HG02571 (cell line): ENCODE data around the gene RAD51AP2.
A peak's percentile ranks its signal among the peaks of the same experiment; 100 is the strongest.
"Not testable (repeated sequence)": the region's sequence is repeated elsewhere in the genome, so short reads cannot be mapped to it uniquely, and the experiment has no call there.

Experiments
- ATAC-seq: cut with Tn5 transposase; IDR thresholded peaks from one replicate; pipeline ENCODE4 v1.9.1; 2021; ENCODE audit warnings: mild to moderate bottlenecking, moderate library complexity; ENCODE audit not compliant: unreplicated experiment

The RAD51AP2 gene

GRCh38 chr2:17518212-17519154, at the start of gene RAD51AP2:
RAD51AP2 (minus strand) TSS chr2:17518440; CDS start chr2:17518415, 25 bp downstream.
- ATAC-seq: peak; percentile 94

GRCh38 chr2:17565726-17566125, 47.5 kb upstream of the RAD51AP2 start:
- ATAC-seq: not testable (repeated sequence)

GRCh38 chr2:17558878-17559277, 40.6 kb upstream of the RAD51AP2 start:
- ATAC-seq: no peak

- ATAC-seq: no peak
These were observed 39.8 kb upstream of the RAD51AP2 start for GRCh38 chr2:17558053-17558452.

DNA sequence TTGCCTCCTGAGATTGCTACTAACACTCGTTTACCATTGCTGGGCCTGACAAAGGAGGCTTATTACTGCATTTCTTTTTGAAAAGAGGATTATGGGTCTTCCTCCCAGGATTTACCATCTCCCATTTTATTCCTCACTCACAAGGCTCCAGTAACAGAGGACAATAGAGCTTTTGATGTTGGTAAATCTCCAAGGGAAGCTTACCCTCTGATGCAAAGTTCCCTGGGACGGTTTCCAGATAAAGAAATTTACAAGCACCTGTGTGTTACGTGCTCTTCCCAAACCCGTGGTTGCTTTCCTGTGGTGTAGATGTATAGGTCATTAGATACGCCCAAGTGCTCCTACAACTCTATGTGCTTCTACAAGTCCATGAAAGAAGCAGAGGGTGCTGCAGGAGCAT, 39.4 kb upstream of the RAD51AP2 start:
- ATAC-seq: no peak

- no peak for ATAC-seq
These were observed 36.9 kb upstream of the RAD51AP2 start for GRCh38 chr2:17555150-17555549.

GRCh38 chr2:17550907-17551306, 32.7 kb upstream of the RAD51AP2 start:
- no peak for ATAC-seq

GRCh38 chr2:17547737-17548136, 29.5 kb upstream of the RAD51AP2 start:
- ATAC-seq: no peak

- ATAC-seq: no peak
These were observed 29.0 kb upstream of the RAD51AP2 start for GRCh38 chr2:17547237-17547636.

GRCh38 chr2:17545680-17546613, 27.7 kb upstream of the RAD51AP2 start:
- no peak for ATAC-seq

- no peak for ATAC-seq
These were observed 26.0 kb upstream of the RAD51AP2 start for GRCh38 chr2:17544256-17544655.

DNA sequence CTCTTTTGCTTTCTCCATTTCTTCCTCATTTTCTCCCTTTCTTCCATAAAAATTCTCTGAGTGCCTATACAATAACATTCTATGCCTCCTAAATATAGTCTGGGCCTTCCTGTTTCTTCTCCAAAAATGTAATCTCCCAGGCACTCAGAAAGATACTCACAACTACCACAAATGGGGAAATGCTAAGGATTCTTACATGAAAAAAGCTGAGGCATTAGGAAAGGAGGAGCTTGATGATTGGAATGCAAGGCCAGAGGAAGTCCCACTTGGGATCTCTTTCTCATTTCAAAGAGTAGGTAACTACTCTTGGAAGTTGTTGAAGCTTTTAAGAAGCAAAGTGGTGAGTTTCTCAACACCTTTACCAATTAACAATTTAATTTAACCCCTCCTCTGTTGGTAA, 25.6 kb upstream of the RAD51AP2 start:
- ATAC-seq: no peak

DNA sequence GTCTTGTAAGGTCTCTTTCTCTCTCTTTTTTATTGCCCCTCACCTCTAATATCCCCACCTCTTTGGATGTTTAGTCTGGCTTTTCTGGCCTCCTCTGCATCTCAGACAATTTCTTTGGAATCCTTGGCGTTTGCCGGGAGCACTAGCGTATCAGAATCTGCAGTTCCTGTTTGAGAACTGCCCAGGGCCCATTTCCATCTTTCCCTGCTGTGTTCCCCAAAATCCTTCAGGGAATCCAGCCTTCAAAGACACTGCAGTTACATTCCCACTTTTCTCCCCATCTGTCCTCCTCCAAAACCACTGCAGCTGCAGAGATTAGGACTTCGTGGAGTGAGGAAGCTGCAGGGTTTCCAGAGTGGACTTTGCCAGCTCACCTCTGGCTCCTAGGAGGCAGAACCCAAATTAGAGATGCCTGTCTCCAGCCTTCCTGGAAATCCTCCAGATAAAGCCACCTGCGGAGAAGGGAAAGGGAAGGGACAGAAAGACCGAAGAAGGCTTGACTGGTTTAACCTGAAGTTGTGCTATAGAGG, 25.0 kb upstream of the RAD51AP2 start:
- no peak for ATAC-seq

- no peak for ATAC-seq
These were observed 24.2 kb upstream of the RAD51AP2 start for GRCh38 chr2:17542471-17542870.

DNA sequence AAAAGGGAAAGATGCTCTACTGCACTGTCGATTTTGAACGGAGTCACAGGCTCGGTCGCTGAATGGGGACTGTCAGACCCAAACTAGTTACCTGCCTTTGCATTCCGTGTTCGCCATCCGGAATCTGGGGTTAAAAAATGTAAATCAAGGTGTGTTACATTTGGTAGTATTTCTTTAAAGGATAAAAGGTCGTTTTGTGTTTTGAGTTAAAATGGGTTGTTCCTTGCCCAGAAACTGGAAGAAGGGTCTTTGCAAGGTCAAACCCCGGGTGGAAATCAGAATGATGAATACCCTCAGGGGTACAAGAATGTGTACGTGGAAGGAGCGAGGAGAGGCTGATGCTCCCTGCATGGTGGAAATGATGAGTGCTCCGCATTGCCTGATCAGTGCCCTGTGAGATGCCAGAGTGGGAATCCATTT, 23.3 kb upstream of the RAD51AP2 start:
- no peak for ATAC-seq

DNA sequence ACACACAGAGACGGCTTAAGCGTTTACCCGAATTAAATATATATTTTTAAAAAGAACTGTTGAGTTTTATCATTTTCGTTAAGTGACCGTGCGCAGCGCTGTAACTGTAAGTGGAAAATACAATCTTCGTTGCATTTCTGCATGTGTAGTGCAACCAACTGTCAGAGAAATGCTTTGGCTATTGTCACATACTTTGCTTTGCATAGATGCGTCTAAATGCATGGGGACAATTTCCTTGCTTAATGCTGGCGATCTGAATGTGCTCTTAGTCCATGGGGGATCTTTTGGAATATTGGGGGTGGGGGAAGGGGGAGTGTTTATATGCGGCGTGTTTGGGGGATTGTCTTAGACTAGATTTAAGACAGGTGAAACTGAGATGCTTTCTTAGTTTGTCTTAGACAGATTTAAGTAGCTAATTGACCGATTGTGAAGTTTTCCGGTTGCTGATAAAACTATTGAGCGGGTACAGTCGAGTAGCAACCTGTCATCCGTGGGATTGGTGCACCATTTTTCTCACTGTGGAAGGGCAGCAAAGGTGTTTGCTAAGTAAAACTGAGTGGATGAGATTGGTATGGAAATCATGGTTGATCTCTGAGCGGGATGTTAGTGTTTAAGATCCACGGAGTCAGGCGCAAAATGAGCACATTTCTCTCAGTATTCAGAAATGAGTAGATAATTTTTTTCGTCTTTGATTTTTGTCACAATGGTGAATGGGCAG, 22.7 kb upstream of the RAD51AP2 start:
- no peak for ATAC-seq

GRCh38 chr2:17540093-17540812, 22.0 kb upstream of the RAD51AP2 start, which contains the start of gene VSNL1:
VSNL1 (plus strand) TSS chr2:17540696; CDS start chr2:17592075, 51,379 bp downstream.
- ATAC-seq: no peak

- no peak for ATAC-seq
These were observed 21.4 kb upstream of the RAD51AP2 start for GRCh38 chr2:17539611-17540092.

GRCh38 chr2:17538844-17539554, 20.8 kb upstream of the RAD51AP2 start:
- ATAC-seq: peak; percentile 49
